Kidney capillary endothelial cell (primary cell): ENCODE results near the gene CARMIL1.
"Not testable (repeated sequence)": the region's sequence is repeated elsewhere in the genome, so short reads cannot be mapped to it uniquely, and the experiment has no call there.

Source experiments
- DNase-seq: peaks from one replicate; pipeline ENCODE4 v3.0.0-alpha.2; 2018; ENCODE audit warnings: low spot score

The CARMIL1 gene

DNA sequence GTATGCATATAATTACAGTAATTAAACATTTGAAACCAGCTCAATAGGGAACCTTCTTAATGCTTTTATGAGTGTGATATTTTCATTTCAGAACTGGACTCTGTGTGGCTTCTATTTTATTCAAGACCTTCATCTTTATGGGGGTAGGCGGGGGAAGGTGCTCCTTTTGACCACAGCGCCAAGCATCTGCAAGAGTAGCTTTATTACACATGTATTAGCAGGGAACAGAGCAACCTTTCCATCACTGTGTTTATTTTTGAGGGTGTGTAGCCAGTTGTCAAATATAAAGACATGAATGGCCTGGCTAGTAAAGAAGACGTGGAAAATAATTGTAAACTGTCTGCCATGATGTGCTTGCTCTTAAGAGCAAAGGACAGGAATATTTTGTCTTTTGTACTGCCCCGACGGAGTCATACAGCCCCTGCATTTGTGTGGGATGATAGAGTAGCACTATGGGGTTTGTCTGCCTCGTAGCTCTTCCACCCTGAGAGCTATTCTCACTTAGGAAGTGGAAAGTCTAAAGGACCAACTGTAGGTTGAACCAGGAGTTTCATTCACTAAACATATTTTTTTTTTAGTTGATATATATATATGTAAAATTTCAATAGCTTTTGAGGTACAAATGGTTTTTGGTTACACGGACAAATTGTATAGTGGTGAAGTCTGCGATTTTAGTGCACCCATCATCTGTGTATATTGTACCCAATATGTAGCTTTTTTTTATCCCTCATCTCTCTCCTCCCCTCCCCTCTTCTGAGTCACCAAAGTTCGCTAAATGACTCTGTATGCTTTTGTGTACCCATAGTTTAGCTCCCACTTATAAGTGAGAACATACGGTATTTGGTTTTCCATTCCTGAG, 91.2 kb downstream of the CARMIL1 start:
- DNase-seq = no peak

DNA sequence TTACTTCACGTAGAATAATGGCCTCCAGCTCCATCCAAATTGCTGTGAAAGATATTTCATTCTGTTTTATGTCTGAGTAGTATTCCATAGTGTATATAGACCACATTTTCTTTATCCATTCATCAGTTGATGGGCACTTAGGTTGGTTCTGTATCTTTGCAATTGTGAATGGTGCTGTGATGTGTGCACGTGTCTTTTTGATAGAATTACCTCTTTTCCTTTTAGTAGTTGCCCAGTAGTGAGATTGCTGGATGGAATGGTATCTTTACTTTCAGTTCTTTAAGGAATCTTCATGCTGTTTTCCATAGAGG, 91.8 kb downstream of the CARMIL1 start:
- no peak for DNase-seq

DNA sequence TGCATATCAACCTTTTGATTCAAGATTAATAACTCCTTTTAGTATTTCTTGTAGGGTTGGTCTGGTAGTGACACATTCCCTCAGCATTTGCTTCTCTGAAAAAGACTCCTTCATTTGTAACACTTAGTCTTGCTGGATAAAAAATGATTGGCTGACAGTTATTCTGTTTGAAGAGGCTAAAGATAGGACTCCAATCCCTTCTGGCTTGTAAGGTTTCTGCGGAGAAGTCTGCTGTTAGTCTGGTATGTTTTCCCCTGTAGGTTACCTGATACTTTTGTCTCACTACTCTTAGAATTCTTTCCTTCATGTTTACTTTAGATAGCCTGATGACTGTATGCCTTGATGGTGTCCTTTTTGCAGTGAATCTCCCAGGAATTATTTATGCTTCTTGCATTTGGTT, 96.0 kb downstream of the CARMIL1 start:
- DNase-seq = no peak

DNA sequence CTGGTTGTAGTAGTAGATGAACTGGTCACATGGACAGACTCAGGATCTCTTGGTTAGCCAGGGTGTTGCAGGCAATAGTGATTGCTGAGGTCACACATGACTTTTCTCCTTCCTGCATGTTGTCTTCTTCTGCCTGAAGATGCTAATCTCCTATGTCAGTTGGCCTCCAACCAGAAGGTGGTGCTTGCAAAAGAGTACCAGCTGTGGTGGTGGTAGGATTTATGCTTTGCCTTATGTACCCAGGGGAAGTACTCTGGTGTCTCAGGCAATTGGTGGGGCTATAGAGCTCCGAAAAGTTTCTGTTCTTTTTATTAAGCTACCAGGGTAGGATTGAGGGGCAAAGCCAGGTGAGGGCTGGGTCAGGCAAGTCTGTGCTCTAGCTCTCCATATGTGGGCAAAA, 98.5 kb downstream of the CARMIL1 start:
- no peak for DNase-seq

DNA sequence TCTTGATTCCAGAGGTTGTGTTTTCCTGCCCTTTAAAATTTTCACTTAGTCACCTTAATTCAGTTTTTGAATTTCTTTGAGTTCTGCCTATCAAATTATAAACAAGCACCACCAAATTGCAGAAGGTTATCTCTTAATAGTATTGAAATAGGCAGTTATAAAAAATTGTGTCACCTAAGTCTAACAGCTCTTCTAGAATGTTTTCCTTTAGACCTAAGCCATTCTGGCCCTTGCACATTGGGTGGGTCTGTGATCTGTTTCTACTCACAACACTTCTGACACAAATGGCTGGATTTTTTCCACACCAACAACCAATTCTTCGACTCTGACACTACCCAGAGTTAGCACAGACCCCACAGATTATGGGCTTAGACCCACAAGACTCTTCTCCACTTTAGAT, 101.9 kb downstream of the CARMIL1 start:
- no peak for DNase-seq

DNA sequence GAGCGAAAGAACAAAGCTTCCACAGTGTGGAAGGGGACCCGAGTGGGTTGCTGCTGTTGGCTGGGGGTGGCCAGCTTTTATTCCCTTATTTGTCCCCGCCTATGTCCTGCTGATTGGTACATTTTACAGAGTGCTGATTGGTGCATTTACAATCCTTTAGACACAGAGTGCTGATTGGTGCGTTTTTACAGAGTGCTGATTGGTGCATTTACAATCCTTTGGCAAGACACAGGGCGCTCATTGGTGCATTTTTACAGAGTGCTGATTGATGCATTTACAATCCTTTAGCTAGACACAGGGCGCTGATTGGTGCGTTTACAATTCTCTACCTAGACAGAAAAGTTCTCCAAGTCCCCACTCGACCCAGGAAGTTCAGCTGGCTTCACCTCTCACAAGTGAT, 103.3 kb downstream of the CARMIL1 start:
- DNase-seq = not testable (repeated sequence)

DNA sequence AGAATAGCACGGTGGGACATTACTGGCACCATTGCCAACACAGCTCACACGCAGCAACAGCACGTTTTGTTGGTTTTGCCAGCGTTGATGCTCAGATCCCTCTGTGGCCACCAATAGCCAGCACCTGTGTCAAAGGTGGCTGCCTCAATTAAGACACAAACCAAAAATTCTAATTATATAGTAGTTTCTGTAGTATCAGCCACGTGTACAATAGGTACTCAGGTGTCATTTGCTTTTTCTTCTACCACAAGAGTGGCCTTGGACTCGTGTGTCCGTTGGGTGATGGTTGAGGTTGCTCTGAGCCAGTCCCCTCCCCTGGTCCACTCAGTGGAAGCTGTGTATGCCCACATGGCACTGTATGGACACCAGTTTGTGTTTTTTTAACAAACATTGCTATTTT, 105.1 kb downstream of the CARMIL1 start:
- DNase-seq = no peak

DNA sequence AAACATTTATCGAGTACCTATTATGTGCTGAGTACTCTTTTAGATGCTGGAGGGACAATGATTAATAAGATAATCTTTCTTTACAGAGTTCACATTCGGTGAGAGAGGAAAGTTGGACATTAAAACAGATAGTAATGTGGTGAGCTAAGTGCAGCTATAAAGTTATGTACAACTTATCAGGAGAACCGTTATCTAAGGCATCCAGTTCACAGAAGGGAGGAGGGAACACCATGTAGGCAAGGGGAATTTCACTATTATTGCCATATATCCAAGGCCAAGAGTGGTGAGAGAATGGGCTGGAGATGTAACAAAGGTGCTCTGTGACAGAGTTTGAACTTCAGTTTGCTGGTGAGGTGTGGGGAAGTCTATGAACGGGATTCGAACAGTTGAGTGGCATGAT, 105.8 kb downstream of the CARMIL1 start:
- no peak for DNase-seq

DNA sequence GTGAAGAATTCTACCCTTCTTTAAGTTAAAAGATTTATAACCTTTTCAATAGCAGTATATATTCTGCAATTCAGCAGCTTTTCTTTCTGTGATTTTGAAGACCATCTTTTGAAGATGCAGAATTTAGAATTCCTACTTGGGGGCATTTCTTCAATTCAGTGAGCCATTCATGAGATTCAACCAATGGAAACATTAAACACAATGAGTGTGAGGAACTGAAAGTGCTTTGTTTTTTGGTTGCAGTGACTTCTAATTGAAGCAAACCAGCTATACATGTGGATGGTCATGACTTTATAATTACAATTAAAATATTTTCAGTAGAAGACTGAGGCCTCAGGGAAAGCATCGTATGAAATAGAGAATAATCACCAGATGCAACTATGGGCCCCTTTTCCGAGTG, 108.3 kb downstream of the CARMIL1 start:
- no peak for DNase-seq

DNA sequence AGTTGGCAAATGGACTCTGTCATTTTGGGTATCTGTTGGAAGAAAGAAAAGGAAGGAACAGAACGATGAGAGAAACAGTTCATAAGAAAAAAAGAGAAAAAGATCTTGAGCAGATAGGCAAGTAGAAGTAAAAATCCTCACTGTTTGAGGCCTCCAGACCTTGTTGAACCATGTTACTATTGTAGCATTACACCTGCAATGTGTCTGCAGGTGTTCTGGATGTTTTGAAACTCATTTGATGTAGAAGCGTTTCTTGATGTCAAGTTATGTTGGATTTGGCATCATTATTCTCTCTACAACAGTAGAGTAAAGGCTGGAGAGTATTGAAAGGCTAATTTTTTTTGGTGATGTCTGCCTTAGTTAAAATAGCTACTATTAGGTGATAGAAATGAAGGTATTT, 108.7 kb downstream of the CARMIL1 start:
- DNase-seq = no peak

DNA sequence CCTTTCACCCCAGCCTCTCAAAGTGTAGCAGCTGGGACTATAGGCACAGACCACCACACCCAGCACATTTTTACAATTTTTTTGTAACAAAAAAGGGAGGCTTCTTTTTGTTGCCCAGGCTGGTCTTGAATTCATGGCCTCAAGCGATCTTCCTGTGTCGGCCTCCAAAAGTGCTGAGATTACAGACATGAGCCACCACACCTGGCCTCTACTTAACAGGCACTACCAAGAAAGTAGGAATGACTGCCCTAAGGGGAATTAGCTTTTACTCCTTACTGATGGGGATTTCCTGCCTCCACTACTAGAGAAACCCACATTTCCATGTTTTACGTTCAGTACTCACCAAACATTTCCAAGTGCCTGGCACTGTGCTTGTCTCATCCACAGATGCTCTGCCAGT, 109.6 kb downstream of the CARMIL1 start:
- DNase-seq = no peak

DNA sequence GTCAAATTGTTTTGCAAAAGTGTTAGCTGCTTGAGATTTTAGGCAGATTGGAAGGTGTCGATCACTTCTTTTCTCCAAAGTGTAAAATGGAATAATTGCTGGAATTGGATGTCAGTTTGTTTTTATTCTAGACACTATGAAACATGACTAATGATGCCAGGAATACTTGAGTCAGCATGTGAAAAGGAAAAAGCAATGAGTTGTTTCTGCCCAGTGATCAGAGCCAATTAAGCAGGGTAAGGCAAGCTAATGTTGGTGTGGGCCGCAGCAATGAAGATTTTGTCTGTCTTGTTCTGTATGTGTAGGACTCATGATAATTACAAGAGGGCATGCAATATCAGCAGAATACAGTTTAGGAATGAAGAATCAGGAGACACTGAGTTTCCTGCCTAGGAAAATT, 110.3 kb downstream of the CARMIL1 start:
- DNase-seq = no peak

DNA sequence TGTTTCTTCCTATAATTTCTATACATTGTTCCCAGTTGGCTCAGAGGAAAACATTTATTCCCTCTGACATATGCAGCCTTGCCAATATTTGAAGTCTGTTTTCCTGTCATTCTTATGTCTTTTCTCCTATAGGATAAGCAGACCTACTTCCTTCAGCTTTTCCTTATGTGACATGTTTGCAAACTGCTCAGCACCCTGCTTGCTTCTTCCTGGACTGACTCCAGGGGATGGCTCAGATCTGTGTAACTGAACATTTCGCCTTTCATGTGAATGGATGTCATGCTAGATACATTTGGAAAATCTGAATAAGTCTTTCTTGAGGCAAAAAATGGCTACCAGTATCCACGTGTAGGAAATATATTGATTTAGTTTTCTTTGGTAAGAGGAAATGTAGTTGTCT, 113.2 kb downstream of the CARMIL1 start:
- no peak for DNase-seq

DNA sequence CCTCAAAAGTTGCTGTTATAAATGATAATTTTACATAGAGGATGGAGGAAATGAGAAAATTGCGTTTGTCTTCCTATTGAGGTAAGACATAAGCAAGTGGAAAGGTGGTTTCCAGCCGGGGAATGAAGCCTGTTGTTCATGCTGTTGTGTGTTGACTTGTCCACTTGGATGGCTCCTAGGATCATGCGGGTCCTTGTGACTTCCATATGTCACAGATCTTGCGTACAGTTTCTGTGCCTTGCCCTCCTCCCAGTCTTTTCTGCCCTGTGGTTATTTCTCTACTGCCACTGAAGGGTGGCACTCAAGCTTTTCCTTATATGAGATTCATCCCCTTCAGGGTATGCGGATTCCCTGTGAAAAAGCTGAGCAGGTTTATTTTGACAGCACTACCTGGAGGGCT, 116.6 kb downstream of the CARMIL1 start:
- no peak for DNase-seq

DNA sequence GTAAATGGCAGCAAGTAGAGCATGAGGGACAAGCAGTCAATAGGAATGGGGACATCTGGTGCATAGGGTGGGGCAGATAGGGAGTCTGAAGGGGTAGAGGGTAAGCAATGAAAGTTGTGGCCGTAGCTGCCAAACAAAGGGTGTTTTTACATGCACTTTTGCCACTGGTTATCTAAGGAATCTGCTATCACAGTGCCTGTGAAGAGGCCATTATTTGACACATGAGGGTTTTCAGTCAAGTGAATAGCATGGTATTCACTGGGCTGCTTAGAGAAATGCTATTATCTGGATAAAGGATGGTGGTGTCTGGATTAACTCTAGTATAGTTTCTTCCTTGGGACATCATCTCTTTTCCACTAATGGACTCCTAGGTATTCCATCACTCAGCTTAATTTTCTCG, 118.2 kb downstream of the CARMIL1 start:
- no peak for DNase-seq

DNA sequence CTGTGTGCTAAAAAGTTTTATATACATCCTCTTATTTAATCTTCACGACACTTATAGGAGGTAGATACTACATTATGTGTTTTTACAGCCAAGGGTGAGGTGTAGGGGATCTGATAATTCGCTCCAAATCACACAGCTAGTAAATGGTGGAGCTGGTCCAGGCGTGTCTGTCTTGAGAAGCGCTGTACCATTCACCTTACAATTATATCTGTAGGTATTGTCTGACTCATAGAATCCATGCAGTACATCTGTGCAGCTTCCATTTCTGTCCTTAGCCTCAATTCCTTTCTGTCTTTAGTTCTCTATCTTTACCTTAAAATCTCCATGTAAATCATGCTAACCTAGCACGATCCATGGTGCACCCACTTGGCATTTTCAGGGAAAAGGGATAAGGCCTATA, 120.7 kb downstream of the CARMIL1 start:
- DNase-seq = no peak

DNA sequence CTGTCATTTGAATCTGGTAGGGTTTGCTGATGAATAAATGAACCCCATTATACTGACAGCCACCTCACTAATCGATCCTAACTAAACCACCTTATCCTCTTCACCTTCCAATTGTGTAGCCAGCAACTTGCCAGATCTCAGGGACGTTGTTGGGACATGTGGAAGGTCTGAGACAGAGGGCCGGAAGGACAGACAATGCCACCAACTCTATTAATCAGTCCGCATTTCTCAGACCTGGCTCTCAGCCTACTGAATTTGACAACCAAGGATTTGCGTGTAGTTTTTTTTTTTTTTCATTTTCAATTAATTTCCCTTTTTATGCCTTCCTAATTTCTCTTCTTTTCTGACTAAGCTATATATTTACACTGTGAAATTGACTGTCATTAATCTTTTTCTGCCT, 122.5 kb downstream of the CARMIL1 start:
- no peak for DNase-seq

DNA sequence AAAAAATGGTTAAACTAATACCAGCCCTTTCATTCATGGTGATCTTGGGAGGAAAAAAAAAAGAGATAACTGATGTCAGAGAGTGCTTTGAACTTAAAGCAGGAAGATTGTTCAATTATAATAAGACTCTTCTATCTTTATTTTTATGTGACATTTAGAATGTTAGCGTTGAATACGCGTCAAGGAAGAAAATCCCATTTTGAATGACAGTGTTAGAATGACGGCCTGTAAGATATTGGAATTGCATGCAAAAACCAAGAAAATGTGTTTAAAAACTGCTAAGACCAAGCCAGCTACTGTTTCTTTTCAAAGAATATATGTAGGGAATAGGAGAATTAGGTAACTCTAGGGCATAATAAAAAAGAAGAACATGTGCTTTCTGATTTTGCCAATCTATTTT, 123.0 kb downstream of the CARMIL1 start:
- DNase-seq = no peak

DNA sequence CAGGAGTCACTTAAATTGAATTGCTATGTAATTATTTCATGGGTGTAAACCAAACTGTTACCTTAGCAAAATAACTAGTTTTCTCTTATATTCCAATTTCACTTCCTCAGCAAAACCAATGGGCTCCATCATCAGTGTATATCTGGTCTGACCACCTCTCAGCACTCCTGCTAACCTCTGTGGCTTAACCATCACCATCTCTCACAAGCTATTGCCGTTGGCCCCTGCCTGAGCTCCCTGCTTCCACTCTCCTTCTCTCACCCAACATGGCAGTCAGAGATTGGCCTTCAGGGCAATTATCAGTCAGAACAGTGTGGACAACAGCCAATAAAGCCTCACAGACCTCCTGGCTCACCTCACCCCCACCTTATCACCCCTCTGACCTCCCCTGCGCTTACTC, 124.0 kb downstream of the CARMIL1 start:
- DNase-seq = no peak

DNA sequence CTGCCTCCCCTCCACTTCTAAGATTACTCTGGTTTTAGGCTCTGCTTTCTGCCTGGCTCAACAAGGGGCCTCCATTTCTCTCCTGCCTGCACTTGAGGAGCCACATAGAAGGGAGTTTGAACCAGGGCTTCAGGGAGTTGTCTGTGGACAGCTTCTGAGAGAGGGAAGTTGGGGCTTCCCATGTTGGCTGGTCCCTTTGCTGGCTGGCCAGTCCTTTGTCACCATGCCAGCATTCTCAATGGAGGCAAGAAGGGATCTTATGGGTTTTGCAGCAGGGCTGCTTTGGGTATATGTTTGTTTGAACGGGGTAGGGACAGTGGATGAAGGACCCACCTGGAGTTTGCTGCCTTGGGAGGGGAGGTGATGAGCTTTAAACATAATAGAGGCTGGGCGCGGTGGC, 124.9 kb downstream of the CARMIL1 start:
- no peak for DNase-seq

DNA sequence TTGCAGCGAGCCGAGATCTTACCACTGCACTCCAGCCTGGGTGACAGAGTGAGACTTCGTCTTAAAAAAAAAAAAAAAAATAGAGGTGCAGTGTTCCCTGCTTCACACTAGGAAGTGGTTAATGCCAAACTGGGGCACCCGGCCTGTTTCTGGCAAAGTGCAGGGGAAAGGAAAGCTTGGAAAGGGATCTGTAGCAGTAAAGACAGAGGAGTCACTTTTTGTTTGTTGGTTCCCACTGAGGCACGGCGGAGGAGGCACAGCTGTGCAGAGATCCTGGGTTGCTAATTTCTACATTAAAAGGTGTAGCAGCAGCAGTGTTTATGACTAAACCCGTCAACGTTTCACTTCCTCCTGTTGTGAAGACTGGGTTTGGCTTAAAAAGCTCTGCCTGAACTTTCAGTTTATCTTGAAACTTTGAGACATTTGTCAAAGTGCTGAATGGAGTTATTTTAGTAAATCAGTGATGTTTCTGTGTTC, 125.6 kb downstream of the CARMIL1 start:
- DNase-seq = no peak

DNA sequence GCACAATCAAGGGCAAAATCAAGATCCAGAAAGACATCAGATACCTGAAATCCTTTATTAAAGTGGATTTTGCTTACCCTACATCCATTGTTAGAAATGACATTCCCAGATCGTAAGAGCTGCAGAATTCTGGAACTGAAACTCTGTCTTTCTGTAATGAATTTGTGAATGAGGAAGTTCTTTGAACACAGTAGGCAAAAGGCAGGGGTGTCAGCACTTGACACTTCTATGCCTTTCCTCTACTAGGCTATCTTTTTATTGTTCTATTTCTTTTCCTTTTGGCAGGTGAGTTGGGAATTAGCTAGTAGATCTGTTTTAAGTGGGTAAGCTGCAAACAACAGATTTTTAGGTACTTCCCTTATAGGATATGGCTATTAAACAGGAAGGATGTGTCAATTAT, 126.3 kb downstream of the CARMIL1 start:
- DNase-seq = no peak

DNA sequence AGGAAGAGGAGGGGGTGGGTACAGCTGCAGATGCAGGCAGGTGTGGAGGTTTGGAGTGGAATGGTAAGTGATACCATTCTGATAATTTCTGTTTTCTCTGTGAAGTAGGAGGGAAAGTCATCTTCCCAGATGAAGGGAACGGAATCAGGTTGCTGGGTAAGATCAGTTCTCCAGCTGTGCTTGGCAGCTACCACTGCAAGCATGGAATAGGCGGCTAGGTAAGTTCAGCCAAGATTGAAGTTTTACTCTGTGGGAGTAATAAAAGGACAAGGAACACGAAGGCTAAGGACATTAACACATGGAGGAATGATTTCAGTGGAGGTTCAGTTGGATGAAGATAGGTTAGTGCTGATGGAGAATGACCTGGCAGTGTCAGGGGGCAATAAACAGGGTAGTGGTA, 128.3 kb downstream of the CARMIL1 start:
- no peak for DNase-seq

DNA sequence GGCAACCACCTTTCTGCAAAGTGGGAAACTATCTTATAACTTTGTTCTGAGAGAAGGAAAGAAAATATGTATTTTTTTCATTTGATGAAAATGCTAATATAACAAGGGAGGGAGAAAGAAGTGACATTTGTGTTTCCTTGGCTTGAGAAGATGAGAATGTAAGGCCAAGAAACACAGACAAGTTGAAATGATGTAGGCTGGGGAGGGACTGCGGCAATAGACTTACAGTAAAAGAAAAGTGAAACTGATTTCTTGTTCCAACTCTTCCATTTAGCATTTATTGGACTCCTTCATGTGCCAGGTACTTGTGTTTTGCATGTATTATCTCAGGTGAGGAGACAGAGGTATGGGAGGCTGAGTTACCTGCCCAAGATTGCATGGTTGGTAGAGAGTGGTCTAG, 130.9 kb downstream of the CARMIL1 start:
- no peak for DNase-seq
